Measurements from ENCODE around the gene SCYL3. TPM values are rescaled to one million over a fixed set of nuclear protein-coding genes. Genes with fewer than 3 reads are reported as not detected.
"Not testable (repeated sequence)": the region's sequence is repeated elsewhere in the genome, so short reads cannot be mapped to it uniquely, and the experiment has no call there.

Gene SCYL3
- total RNA-seq, 4 donors from 2014 or later, result 17.7 to 22.0 (median 20.4) TPM

GRCh38 chr1:169918927-169919326 is 25.2 kb upstream of the SCYL3 start:
- DNase-seq, result no peak
- Histone ChIP-seq H3K27ac (no peak overlapping the region), H3K4me1 (no peaks in the 10 kb centered on the region), H3K36me3 (peaks cover 0 to 8% (median 0%) of the 10 kb centered on the region in 3 donors), H3K9me3 (no peaks in the 10 kb centered on the region), H3K27me3 (no peaks in the 10 kb centered on the region), H3K4me3 (no peak overlapping the region)
- TF ChIP-seq POLR2A (IDR thresholded peaks at IDR 0.05) (no peak), CTCF (IDR thresholded peaks at IDR 0.05) (no peak)

- not testable (repeated sequence) for H3K36me3 ChIP-seq, H3K27ac ChIP-seq, H3K9me3 ChIP-seq, H3K4me3 ChIP-seq, H3K4me1 ChIP-seq, H3K27me3 ChIP-seq, DNase-seq
Observed at GRCh38 chr1:169918220-169918619, 24.5 kb upstream of the SCYL3 start.

- H3K9me3 ChIP-seq, result no peaks in the 10 kb centered on the region
- H3K27me3 ChIP-seq, result no peaks in the 10 kb centered on the region
- no peak overlapping the region for H3K27ac ChIP-seq
- DNase-seq, result no peak
- H3K36me3 ChIP-seq, result peaks cover 0 to 8% (median 0%) of the 10 kb centered on the region in 3 donors
- TF ChIP-seq POLR2A (IDR thresholded peaks at IDR 0.05) (no peak), CTCF (IDR thresholded peaks at IDR 0.05) (no peak)
- no peaks in the 10 kb centered on the region for H3K4me1 ChIP-seq
- H3K4me3 ChIP-seq, result no peak overlapping the region
Observed at GRCh38 chr1:169915150-169915549, 21.5 kb upstream of the SCYL3 start.

GRCh38 chr1:169914531-169914930 is 20.8 kb upstream of the SCYL3 start:
- H3K4me1 ChIP-seq, result no peaks in the 10 kb centered on the region
- DNase-seq, result no peak
- no peak overlapping the region for H3K27ac ChIP-seq
- TF ChIP-seq POLR2A (IDR thresholded peaks at IDR 0.05) (no peak), CTCF (IDR thresholded peaks at IDR 0.05) (no peak)
- peaks cover 0 to 7% (median 0%) of the 10 kb centered on the region in 3 donors for H3K36me3 ChIP-seq
- no peaks in the 10 kb centered on the region for H3K27me3 ChIP-seq
- no peak overlapping the region for H3K4me3 ChIP-seq
- H3K9me3 ChIP-seq, result no peaks in the 10 kb centered on the region

GRCh38 chr1:169909499-169909898 is 15.8 kb upstream of the SCYL3 start:
- Histone ChIP-seq H3K9me3 (no peaks in the 10 kb centered on the region), H3K27me3 (no peaks in the 10 kb centered on the region), H3K27ac (no peak overlapping the region), H3K4me1 (no peaks in the 10 kb centered on the region), H3K36me3 (no peaks in the 10 kb centered on the region), H3K4me3 (no peak overlapping the region)
- DNase-seq, result no peak
- TF ChIP-seq CTCF (IDR thresholded peaks at IDR 0.05), result no peak
- no peak for TF ChIP-seq POLR2A (IDR thresholded peaks at IDR 0.05)

GRCh38 chr1:169906938-169907337 is 13.2 kb upstream of the SCYL3 start:
- H3K36me3 ChIP-seq, result no peaks in the 10 kb centered on the region
- TF ChIP-seq CTCF (IDR thresholded peaks at IDR 0.05) (no peak), POLR2A (IDR thresholded peaks at IDR 0.05) (no peak)
- no peak overlapping the region for H3K4me3 ChIP-seq
- no peaks in the 10 kb centered on the region for H3K4me1 ChIP-seq
- H3K9me3 ChIP-seq, result no peaks in the 10 kb centered on the region
- H3K27ac ChIP-seq, result no peak overlapping the region
- DNase-seq, result no peak
- H3K27me3 ChIP-seq, result no peaks in the 10 kb centered on the region

Measured in Peyer's patch (tissue), 4 donors.